Measurements from ENCODE around the gene C20orf204. TPM values are rescaled to one million over a fixed set of nuclear protein-coding genes. Genes with fewer than 3 reads are reported as not detected.

The C20orf204 gene
- total RNA-seq, 4 donors from 2014 or later, result 0.17 to 1.6 (median 0.32) TPM

GRCh38 chr20:64031822-64032314 lies 4.1 kb upstream of the C20orf204 start:
- intact Hi-C loops (cut with DNase I), result no loop called here
- no peak overlapping the region for H3K27ac ChIP-seq (replicated peaks in 1 of 4)
- TF ChIP-seq POLR2AphosphoS5 (IDR thresholded peaks at IDR 0.05) (no peak), CTCF (IDR thresholded peaks at IDR 0.05) (no peak), EP300 (IDR thresholded peaks at IDR 0.05) (no peak), POLR2A (IDR thresholded peaks at IDR 0.05; ENCODE audit: low read depth) (no peak)

GRCh38 chr20:64032706-64033624 lies 3.0 kb upstream of the C20orf204 start:
- 91% methylated on average over 27 of the region's 31 CpGs for WGBS
- H3K36me3 ChIP-seq, result peaks cover 48 to 79% (median 74%) of the 10 kb centered on the region in 4 donors
- peaks cover 5 to 9% (median 7%) of the 10 kb centered on the region in 4 donors for H3K4me1 ChIP-seq
- H3K27me3 ChIP-seq, result peaks cover 3 to 29% (median 20%) of the 10 kb centered on the region in 4 donors
- TF ChIP-seq EP300 (IDR thresholded peaks at IDR 0.05) (no peak), CTCF (IDR thresholded peaks at IDR 0.05) (no peak), POLR2A (IDR thresholded peaks at IDR 0.05; ENCODE audit: low read depth) (no peak), POLR2AphosphoS5 (IDR thresholded peaks at IDR 0.05) (no peak)
- H3K4me3 ChIP-seq, result no peak overlapping the region
- H3K27ac ChIP-seq (replicated peaks in 1 of 4), result no peak overlapping the region
- DNase-seq (ENCODE audit: extremely low spot score), result no peak
- no peaks in the 10 kb centered on the region for H3K9me3 ChIP-seq
- intact Hi-C loops (cut with DNase I), result no loop called here

More at GRCh38 chr20:64031822-64032314, 4.1 kb upstream of the C20orf204 start:
- DNase-seq (ENCODE audit: extremely low spot score), result no peak
- Histone ChIP-seq H3K4me3 (no peak overlapping the region), H3K27me3 (peaks cover 0 to 18% (median 9%) of the 10 kb centered on the region in 4 donors), H3K9me3 (no peaks in the 10 kb centered on the region), H3K4me1 (no peaks in the 10 kb centered on the region), H3K36me3 (peaks cover 59 to 90% (median 85%) of the 10 kb centered on the region in 4 donors)
- 92% methylated on average over 10 of the region's 19 CpGs for WGBS

GRCh38 chr20:64033981-64034493 lies 1.9 kb upstream of the C20orf204 start:
- no peak for TF ChIP-seq CTCF (IDR thresholded peaks at IDR 0.05)
- TF ChIP-seq POLR2A (IDR thresholded peaks at IDR 0.05; ENCODE audit: low read depth), result no peak
- TF ChIP-seq EP300 (IDR thresholded peaks at IDR 0.05), result no peak
- TF ChIP-seq POLR2AphosphoS5 (IDR thresholded peaks at IDR 0.05), result no peak
- H3K27me3 ChIP-seq, result peaks cover 3 to 40% (median 26%) of the 10 kb centered on the region in 4 donors
- H3K27ac ChIP-seq (replicated peaks in 1 of 4), result no peak overlapping the region
- intact Hi-C loops (cut with DNase I), result no loop called here
- DNase-seq (ENCODE audit: extremely low spot score), result no peak
- H3K36me3 ChIP-seq, result peaks cover 37 to 68% (median 63%) of the 10 kb centered on the region in 4 donors
- peaks cover 13 to 20% (median 17%) of the 10 kb centered on the region in 4 donors for H3K4me1 ChIP-seq
- 56% methylated on average over 1 of the region's 11 CpGs for WGBS
- no peak overlapping the region for H3K4me3 ChIP-seq
- no peaks in the 10 kb centered on the region for H3K9me3 ChIP-seq

GRCh38 chr20:64035066-64035932 lies 683 bp upstream of the C20orf204 start:
- WGBS, result 84% methylated on average over 12 of the region's 17 CpGs
- intact Hi-C loops (cut with DNase I), result no loop called here
- TF ChIP-seq POLR2AphosphoS5 (IDR thresholded peaks at IDR 0.05), result no peak
- no peak for TF ChIP-seq POLR2A (IDR thresholded peaks at IDR 0.05; ENCODE audit: low read depth)
- TF ChIP-seq CTCF (IDR thresholded peaks at IDR 0.05), result no peak
- no peak for TF ChIP-seq EP300 (IDR thresholded peaks at IDR 0.05)

More at GRCh38 chr20:64035066-64035932, 683 bp upstream of the C20orf204 start:
- peaks cover 3 to 53% (median 38%) of the 10 kb centered on the region in 4 donors for H3K27me3 ChIP-seq
- H3K4me3 ChIP-seq, result no peak overlapping the region
- no peak for DNase-seq (ENCODE audit: extremely low spot score)
- H3K9me3 ChIP-seq, result no peaks in the 10 kb centered on the region
- H3K36me3 ChIP-seq, result peaks cover 25 to 56% (median 50%) of the 10 kb centered on the region in 4 donors
- no peak overlapping the region for H3K27ac ChIP-seq (replicated peaks in 1 of 4)
- peaks cover 25 to 32% (median 30%) of the 10 kb centered on the region in 4 donors for H3K4me1 ChIP-seq

Data from esophagus muscularis mucosa (tissue), 4 donors.